ENCODE results near the gene KIF3A. TPM values are rescaled to one million over a fixed set of nuclear protein-coding genes. Genes with fewer than 3 reads are reported as not detected.

The KIF3A gene
- total RNA-seq, 1 donor from 2014 or later = 33.6 TPM

DNA sequence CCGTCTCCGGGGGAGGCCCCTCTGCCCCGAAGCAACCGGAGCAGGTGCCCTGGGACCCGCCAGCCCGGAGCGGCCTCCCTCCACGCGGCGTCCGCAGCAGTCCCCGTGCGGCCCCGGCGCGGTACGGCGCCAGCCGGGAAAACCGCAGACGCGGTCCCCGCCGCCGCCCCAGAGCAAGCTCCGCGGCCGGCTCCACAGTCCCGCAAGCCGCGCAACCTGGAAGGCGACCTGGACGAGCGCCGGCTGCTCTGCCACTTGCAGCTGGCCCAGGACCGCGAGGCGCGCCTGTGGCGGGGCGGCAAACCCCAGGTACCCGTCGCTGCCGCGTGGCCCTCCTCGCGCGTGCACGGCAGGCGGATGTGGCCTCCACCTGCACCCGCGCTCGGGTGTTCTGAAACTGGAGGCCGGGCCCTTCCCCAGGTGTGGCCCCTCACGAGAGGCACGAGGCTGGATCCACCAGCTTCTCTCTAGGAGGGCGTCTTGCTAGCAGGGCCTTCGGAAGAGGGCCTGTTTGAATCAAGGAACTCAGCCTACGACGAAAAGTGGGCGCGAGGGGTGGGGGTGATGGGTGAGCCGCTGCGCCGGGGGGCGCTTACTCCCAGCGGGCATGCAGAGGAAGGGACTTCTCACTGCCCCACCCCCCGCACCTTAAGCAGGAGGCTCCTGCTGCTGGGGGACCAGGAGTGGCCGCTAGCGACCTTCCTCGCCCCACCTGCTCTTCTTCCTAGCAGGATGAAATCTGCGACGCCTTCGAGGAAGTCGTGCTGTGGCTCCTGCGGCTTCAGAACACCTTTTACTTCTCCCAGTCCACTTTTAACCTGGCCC is 10.5 kb upstream of the KIF3A start:
- peak; percentile 23 for DNase-seq (ENCODE audit: low spot score, unreplicated experiment)
- no peaks in the 10 kb centered on the region for H3K36me3 Mint-ChIP-seq (ENCODE audit: insufficient read depth)
- H3K27ac Mint-ChIP-seq = no peak overlapping the region
- TF ChIP-seq, protein P1, sequence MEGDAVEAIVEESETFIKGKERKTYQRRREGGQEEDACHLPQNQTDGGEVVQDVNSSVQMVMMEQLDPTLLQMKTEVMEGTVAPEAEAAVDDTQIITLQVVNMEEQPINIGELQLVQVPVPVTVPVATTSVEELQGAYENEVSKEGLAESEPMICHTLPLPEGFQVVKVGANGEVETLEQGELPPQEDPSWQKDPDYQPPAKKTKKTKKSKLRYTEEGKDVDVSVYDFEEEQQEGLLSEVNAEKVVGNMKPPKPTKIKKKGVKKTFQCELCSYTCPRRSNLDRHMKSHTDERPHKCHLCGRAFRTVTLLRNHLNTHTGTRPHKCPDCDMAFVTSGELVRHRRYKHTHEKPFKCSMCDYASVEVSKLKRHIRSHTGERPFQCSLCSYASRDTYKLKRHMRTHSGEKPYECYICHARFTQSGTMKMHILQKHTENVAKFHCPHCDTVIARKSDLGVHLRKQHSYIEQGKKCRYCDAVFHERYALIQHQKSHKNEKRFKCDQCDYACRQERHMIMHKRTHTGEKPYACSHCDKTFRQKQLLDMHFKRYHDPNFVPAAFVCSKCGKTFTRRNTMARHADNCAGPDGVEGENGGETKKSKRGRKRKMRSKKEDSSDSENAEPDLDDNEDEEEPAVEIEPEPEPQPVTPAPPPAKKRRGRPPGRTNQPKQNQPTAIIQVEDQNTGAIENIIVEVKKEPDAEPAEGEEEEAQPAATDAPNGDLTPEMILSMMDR (IDR thresholded peaks at IDR 0.05; ENCODE audit: unreplicated experiment) = no peak
- no peaks in the 10 kb centered on the region for H3K4me1 Mint-ChIP-seq (ENCODE audit: low read depth)
- H3K4me3 Mint-ChIP-seq (ENCODE audit: low read depth) = peak overlapping the region; percentile 21
- H3K9me3 Mint-ChIP-seq (ENCODE audit: low read depth) = no peaks in the 10 kb centered on the region
- peaks cover 62% of the 10 kb centered on the region for H3K27me3 Mint-ChIP-seq

DNA sequence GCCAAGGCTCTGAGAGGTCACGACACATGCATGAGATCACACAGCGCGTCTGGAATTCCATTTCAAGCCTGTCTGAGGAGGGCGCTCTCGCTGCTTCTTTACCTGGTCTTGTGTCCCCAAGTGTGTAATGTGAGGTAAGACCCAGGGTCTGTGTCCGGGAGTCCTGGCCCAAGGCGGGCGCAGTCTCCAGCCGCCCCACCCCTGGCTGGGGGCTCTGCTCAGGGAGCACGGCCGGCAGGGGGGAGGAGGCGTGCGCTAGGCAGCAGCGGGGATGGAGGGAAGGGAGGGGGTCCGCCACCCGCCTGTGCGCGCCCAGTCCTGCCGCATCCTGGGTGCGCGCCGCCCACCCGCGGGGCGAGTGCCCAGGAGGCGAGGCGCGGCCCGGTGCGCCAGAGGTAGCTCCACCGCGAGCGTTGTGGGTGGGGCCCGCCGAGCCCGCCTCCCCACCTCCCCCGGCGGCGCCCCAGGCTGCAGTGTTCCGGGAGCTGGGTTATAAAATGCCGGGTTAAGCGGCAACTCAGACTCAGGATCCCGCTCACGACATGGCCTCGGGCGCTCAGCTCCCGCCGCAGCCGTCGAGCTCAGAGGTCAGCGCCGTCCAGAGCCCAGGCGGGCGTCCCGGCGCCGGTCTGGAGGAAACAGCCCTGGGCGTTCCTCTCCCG is 9.7 kb upstream of the KIF3A start, which contains the start of gene CCNI2:
TSS of gene CCNI2 (plus strand) at position 473 of the 662 bp plus-strand sequence. CDS start at position 543, 70 bp downstream.
- H3K27me3 Mint-ChIP-seq = peaks cover 63% of the 10 kb centered on the region
- H3K27ac Mint-ChIP-seq = no peak within 1 kb of the TSS
- DNase-seq (ENCODE audit: low spot score, unreplicated experiment) = peak; percentile 24
- H3K4me1 Mint-ChIP-seq (ENCODE audit: low read depth) = no peaks in the 10 kb centered on the region
- H3K4me3 Mint-ChIP-seq (ENCODE audit: low read depth) = peak within 1 kb of the TSS; percentile 56
- H3K9me3 Mint-ChIP-seq (ENCODE audit: low read depth) = no peaks in the 10 kb centered on the region
- H3K36me3 Mint-ChIP-seq (ENCODE audit: insufficient read depth) = no peaks in the 10 kb centered on the region
- TF ChIP-seq, protein P1 (IDR thresholded peaks at IDR 0.05; ENCODE audit: unreplicated experiment) = peak; percentile 58

DNA sequence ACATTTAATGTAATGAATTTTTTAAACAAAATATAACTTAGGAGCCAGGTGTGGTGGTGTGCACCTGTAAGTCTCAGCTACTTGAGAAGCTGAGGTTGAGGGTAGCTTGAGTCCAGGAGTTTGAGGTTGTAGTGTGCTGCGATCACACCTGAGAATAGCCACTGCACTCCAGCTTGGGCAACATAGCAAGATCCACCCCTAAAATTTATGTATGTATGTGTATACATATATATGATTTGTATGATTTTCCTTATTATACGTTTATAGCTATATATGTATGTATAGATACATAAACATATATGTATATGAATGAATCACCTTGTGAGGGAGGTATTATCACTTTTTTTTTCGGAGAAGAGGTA is 9.2 kb upstream of the KIF3A start:
- TF ChIP-seq, protein P1 (IDR thresholded peaks at IDR 0.05; ENCODE audit: unreplicated experiment) = no peak

DNA sequence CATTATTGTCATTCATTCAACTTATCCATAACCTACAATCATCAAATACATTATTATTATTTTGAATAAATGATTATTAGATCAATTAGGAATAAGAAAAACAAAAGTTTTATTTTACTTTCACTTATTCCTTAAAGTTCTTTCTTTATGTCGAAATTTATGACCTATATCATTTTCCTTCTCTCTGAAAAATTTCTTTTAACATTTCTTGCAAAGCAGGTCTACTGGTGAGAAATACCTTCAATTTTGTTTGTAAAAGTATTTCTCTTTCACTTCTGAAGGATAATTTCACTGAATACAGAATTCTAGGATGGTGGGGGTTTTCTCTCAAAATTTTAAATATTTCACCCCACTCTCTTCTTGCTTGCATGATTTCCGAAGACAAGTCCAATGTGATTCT is 7.3 kb upstream of the KIF3A start:
- no peak overlapping the region for H3K4me3 Mint-ChIP-seq (ENCODE audit: low read depth)
- DNase-seq (ENCODE audit: low spot score, unreplicated experiment) = no peak
- H3K27me3 Mint-ChIP-seq = peaks cover 59% of the 10 kb centered on the region
- no peak overlapping the region for H3K27ac Mint-ChIP-seq
- TF ChIP-seq, protein P1 (IDR thresholded peaks at IDR 0.05; ENCODE audit: unreplicated experiment) = no peak
- no peaks in the 10 kb centered on the region for H3K4me1 Mint-ChIP-seq (ENCODE audit: low read depth)
- H3K36me3 Mint-ChIP-seq (ENCODE audit: insufficient read depth) = no peaks in the 10 kb centered on the region
- no peaks in the 10 kb centered on the region for H3K9me3 Mint-ChIP-seq (ENCODE audit: low read depth)

More for the DNA sequence above, 9.2 kb upstream of the KIF3A start:
- H3K36me3 Mint-ChIP-seq (ENCODE audit: insufficient read depth) = no peaks in the 10 kb centered on the region
- H3K4me3 Mint-ChIP-seq (ENCODE audit: low read depth) = peak overlapping the region; percentile 56
- H3K9me3 Mint-ChIP-seq (ENCODE audit: low read depth) = no peaks in the 10 kb centered on the region
- H3K27ac Mint-ChIP-seq = no peak overlapping the region
- peaks cover 68% of the 10 kb centered on the region for H3K27me3 Mint-ChIP-seq
- no peaks in the 10 kb centered on the region for H3K4me1 Mint-ChIP-seq (ENCODE audit: low read depth)
- no peak for DNase-seq (ENCODE audit: low spot score, unreplicated experiment)

DNA sequence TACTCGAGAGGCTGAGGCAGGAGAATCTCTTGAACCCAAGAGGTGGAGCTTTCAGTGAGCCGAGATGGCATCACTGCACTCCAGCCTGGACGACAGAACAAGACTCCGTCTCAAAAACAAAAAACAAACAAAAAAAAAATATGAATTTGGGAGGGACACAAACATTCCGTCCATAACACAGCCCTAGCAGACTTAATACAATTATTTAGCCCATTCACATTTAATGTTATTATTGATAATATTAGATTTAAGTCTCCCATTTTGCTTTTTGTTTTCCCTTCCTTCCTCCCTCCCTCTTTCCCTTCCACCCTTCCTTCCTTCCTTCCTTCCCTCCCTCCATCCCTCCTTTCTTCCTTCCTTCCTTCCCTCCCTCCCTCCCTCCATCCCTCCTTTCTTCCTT is 5.3 kb upstream of the KIF3A start:
- Mint-ChIP-seq H3K9me3 (ENCODE audit: low read depth) (no peaks in the 10 kb centered on the region), H3K4me1 (ENCODE audit: low read depth) (no peaks in the 10 kb centered on the region), H3K4me3 (ENCODE audit: low read depth) (no peak overlapping the region), H3K36me3 (ENCODE audit: insufficient read depth) (no peaks in the 10 kb centered on the region), H3K27ac (no peak overlapping the region), H3K27me3 (peaks cover 46% of the 10 kb centered on the region)
- TF ChIP-seq, protein P1 (IDR thresholded peaks at IDR 0.05; ENCODE audit: unreplicated experiment) = no peak
- DNase-seq (ENCODE audit: low spot score, unreplicated experiment) = no peak

All from progenitor cell of endocrine pancreas (in vitro differentiated cells).